ENCODE results near the gene MARK2. TPM values are rescaled to one million over a fixed set of nuclear protein-coding genes. Genes with fewer than 3 reads are reported as not detected.

The MARK2 gene
- total RNA-seq, 1 donor from 2014 or later: 25.2 TPM

DNA sequence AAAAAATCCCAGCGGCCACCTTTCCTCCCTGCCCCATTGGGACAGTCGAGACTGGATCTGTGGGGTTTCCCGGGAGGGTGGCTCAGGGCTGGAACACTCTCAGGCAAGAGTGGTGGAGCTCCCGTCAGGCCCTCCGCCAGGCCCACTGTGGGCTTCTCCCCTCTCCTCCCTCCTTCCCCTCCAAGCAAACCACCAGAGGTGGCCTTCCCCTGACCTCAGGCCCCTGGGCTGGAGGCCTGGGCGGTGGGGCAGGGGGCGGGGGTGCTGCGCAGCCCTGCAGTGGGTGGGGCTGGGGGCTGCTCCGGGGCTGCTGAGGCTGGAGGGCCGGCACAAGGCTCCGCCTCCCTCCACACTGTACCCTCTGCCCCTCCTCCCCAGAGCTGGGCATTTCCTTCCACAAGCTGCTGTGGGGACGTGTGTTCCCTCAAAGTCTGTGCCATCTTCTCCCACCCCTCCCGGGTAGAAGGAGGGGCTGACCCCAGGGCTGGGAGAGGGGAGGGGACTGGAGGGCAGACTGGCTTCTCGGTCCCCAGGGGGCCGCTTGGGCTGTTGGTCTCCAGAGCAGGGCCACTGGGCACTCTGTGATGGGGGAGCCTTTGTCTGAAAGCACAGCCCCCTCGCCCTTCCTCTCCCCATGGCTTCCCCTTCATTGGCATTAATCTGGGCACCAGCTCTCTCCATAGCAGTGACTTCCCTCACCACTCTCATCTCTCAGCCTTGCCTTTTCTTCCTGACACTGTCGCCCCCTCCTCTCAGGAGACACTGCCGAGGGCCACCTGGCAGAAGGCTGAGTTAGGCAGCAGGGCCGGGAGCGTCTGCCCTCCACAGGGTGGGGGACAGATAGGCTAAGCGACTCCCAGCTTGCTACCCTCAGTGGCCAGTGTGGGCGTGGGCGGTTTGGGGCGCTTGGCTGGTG lies 70.9 kb downstream of the MARK2 start:
- no peak for DNase-seq (ENCODE audit: low read depth)

- DNase-seq (ENCODE audit: low read depth): no peak
Measured at GRCh38 chr11:63910675-63911074, 71.8 kb downstream of the MARK2 start.

DNA sequence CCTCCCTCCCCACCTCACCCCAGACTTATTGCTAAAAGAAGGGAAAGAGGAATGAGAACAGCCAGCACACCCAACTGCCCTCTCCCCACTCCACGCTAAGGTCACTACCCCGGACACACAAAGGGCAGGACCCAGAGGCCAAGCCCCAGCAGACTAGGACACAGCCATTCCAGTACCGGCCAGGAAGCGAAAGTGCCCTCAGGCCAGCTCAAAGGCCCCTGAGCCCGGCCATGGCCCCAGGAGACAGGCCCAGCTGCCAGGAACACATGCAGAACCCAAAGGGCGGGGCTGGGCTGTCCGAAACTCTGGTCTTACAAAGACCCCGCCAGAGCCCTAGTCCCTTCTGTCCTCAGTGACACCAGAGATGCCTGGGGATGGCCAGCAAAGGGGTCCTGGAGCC lies 72.5 kb downstream of the MARK2 start:
- DNase-seq (ENCODE audit: low read depth): no peak

- no peak for DNase-seq (ENCODE audit: low read depth)
Measured at GRCh38 chr11:63911876-63912275, 73.0 kb downstream of the MARK2 start.

- no peak for DNase-seq (ENCODE audit: low read depth)
Measured at GRCh38 chr11:63912678-63913077, 73.8 kb downstream of the MARK2 start.

GRCh38 chr11:63913866-63914830 lies 75.2 kb downstream of the MARK2 start:
- DNase-seq (ENCODE audit: low read depth): no peak

GRCh38 chr11:63914896-63915691 lies 76.2 kb downstream of the MARK2 start:
- DNase-seq (ENCODE audit: low read depth): no peak

DNA sequence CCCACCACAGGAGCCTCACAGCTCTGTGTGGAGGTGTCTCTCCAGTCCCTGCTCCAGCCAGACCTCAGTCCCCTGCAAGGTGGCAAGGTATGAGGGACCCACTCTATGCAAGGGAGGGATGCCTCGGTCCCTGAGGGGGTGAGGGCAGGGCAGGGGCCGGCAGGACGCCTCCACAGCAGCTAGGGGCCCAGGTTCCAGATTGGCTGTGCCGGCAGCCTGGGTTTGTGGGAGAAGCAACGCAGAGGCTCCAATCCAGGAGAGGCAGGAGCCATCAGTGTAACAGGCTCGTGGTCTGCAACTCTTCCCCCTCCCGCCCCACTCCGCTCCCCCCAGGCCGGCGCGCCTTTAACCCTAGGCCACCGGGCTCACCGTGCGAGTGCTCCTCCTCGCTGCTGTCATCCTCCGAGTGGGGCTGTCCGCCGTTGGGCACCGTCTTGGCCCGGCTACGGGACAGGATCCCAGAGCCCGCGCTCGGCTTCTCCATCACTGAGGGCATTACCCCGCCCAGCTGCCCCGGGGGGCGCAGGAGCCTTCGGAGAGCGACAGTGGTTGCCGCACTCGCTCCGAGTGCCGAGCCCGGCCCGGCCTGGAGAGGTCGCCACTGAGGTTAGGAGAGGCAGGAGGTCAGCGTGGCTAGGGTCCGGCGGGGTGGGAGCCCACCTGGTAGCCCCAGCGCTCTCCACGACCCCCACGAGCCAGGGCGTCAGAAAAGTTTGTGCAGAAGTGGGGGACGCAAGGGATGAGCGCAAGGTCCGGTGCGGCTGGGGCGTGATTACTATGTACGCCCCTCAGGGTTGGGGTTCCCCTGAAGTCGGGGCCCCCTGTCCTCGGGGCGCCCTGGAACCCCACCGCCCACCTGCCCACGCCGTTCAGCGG lies 77.3 kb downstream of the MARK2 start:
- DNase-seq (ENCODE audit: low read depth): no peak

GRCh38 chr11:63916837-63917691 lies 78.2 kb downstream of the MARK2 start, which contains the start of gene RCOR2:
TSS of gene RCOR2 (minus strand) at chr11:63917164. CDS start at chr11:63916456, 708 bp downstream.
- DNase-seq (ENCODE audit: low read depth): peak; percentile 31

DNA sequence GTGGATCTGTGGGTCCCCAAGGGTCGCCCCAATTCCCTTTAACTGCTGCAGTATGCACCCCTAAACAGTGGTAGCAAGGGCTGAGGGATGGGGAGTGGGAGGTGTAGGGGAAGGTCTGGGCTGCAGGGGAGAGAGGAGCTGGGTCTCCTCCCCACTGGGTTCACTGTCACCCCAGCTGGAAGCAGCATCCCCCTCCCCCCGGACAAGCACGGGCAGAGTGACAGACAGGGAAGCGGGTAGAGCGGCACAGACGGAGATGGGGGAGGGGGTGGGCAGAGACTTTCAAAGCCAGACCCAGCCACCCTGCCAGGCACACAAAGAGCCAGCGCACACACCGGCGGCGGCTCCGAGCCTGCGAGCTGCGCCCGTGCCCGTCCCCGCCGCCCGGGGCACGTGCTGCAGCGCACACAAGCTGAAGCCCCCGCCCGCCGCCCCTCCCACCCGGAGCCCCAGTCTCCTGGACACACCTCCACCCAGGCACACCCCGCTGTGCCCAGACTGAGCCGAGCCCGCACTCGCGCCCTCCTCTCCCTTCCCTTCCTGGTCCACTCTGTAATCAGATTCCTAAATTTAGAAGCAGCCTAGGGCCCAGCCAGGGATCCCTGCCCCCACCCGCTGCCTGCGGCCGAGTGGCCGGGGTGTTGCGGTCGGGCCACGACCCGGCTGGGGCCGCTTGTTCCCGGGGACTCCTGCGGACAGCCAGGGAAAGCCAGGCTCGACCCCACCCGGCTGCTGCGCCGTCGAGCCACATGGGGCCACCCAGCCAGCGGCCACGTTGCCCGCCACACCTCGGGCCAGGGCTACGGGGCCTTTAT lies 79.0 kb downstream of the MARK2 start:
- DNase-seq (ENCODE audit: low read depth): no peak

DNA sequence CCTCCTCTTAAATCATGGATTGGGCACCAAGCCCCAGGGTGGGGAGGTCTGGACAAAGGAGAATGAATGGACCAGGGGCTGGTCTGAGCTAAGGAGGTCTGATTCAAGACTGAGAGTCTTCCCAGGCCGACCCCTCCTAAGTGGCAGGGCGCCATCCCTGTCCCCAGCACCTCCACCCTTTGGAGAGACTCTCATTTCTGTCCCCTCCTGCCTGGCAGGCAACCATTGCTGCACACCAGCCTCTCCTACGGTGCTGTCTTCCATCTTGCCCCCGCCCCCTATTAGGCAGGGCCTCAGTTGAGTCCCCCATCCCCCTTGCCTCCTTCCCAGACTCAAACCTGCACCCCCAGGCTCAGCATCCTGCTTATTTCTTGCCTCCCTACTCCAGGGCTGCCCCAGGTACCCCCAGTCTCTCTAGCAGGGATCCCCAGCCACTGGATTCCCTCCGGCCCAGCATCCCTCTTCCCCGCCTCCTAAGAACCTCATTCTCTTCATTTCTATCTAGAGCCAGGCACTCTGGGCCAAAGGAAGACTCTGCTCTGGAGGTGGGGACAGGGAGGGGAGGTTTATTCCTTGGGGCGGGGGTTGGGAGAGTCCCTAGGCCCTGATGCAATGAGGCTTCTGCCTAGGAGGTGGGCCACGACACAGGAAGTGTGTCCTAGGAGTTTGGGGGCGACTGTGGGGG lies 79.7 kb downstream of the MARK2 start:
- DNase-seq (ENCODE audit: low read depth): no peak

DNA sequence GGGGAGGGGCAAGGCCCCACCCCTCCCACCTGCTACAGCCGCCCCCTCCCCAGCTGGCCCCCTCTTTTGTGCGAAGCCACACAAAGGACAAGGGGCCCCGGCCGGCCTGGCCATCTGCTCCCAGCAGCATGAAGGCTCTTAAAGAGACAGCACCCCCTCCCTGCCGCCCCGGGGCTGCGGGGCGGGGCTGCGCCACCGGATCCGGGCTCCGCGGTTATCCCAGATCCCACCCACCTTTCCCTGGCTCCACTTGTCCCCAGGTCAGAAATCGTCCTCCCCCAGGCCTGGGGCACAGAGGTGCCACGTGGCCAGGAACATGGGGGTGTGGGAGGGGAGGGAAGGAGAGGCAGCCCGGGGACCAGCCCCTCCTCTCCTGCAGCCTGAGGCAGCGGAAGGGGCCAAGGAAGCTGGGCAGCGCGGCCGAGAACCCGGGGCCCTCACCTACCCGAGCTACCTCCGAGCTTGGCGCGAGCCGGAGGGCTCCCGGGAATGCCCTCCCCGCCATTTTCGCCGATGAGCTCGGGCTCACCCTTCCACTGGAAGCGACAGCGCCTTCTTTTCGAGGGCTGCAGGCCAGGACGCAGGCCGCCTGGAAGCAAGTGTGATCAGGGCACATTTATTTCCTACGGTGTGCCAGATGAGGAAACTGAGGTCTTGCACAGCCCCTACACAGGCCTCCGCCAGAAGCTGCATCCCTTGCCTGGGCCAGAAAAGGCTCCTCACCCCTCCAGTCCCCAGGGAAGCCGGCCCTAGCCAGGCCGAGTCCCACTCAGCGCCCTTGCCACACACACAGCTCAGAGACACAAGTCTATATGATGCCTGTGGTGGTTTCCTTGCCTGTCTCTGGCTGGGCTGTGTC lies 80.6 kb downstream of the MARK2 start:
- no peak for DNase-seq (ENCODE audit: low read depth)

- DNase-seq (ENCODE audit: low read depth): no peak
Measured at GRCh38 chr11:63920126-63920938, 81.4 kb downstream of the MARK2 start.

GRCh38 chr11:63920939-63921417 lies 82.1 kb downstream of the MARK2 start:
- DNase-seq (ENCODE audit: low read depth): no peak

DNA sequence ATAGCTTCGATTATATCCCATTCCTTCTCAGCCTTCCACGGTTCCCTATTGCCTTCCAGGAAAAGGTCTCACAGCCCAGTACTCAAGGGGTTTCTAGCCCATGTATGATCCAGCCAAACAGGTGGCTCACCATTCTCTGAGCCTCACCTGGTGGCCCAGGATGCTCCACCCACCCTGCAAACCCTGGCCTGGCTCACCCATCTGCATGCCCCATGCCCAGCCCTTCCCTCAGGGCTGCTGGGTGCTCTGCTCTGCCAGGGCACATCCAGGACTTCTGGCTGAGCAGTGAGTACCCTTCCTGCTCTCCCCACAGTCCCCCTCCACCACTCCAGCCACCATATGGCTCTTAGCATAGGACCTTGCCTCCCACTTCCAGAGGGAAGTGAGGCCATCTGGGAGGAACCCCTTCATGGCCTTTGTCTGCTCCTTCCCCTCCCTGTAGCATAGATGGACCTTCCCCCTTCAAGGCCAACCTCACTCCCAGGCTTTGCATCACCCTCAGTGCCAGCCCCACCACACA lies 83.8 kb downstream of the MARK2 start:
- no peak for DNase-seq (ENCODE audit: low read depth)

GRCh38 chr11:63923319-63923718 lies 84.4 kb downstream of the MARK2 start:
- no peak for DNase-seq (ENCODE audit: low read depth)
